GM19351 (cell line): ENCODE results near the gene ZNF546.

ENCODE experiments used
- ATAC-seq: cut with Tn5 transposase; IDR thresholded peaks from one replicate; pipeline ENCODE4 v1.9.1; 2021; ENCODE audit warnings: mild to moderate bottlenecking, moderate library complexity; ENCODE audit not compliant: unreplicated experiment

ZNF546 gene

GRCh38 chr19:40053491-40053890 is 56.6 kb downstream of the ZNF546 start:
- ATAC-seq, result no peak

DNA sequence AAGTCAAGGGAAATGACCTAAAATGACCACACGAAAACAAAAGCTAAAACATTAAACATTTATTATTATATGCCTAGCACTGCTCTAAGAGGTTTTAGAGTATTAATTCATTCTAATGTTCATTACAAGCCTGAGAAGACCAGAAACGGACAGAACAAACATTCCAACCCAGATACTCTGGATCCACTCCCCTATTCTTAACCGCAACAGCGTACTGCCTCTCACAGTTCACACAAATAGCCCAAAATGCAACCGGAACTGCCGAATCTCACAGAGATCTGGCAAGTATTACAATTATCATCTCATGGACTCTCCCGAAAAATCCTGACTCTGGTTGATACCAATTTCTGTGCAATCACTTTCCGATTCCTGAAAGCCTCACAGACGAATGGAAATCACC is 57.8 kb downstream of the ZNF546 start:
- no peak for ATAC-seq

GRCh38 chr19:40055049-40055448 is 58.2 kb downstream of the ZNF546 start:
- no peak for ATAC-seq

DNA sequence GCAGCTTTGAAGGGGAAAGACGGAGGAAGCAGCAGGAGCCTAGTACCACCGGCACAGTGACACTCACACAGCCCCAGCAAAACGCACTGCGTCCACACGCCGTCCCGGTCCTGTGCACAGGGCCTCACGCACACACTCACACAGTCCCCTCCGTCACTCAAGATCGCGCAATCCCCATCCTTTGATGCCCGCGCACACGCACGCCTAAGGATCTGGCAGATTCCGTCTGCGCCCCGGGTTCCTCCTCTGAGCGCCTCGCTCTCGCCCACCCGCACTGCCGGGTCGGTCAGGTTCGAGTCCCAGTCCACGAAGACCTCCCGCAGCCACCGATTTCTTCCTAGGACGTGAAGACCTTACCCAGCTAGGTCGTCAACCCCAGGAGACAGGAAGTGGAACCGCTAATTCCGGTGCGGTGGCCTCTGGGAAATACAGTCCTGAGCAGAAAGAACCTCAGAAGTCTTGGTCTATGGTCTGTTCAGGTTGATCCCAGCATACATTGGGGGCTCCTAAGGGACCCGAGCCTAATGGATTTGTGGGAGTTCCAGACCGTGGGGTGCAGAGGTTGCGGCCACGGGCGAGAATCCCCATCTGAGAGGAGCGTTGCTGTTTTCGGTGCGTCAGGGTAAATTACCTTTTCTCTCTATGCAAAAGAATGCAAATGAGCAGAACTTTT is 59.1 kb downstream of the ZNF546 start, which contains the start of gene ZNF780B:
Gene ZNF780B, minus strand, starts transcription at position 400 of the 673 bp plus-strand sequence. CDS start 5,899 bp downstream, outside the sequence.
- ATAC-seq, result peak; percentile 69

- ATAC-seq, result no peak
Observed at GRCh38 chr19:40056505-40056904, 59.6 kb downstream of the ZNF546 start.

DNA sequence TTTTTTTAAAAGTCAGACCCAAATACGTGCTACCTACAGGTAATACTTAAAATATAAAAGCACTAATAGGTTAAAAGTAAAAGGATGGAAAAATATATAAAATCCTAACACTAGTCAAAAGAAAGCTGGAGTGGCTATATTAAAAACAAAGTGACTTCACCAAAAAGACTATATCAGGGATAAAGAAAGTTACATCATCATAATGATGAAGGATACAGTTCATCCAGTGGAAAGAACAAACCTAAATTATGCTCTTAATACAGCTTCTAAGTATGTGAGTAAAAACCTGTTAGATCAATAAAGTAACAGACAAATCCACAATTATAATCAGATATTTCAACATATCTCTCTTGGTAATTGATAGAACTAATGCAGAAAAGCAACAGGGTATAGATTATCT is 60.3 kb downstream of the ZNF546 start:
- ATAC-seq, result no peak

DNA sequence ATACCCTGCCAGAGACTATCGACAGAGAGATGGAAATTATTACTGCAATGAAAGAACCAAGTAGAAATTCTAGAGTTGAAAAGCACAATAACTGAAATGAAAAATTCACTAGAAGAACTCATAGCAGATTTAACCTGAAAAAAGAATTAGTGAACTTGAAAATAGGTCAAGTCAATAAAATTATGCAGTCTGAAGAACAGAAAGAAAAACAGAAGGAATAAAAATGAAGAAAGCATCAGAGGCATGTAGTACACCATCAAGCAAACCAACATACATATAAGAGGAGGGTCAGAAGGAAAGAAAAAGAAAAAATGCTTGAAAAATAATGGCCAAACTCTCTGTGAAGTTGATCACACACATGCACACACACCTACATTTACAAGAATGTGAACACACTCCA is 62.8 kb downstream of the ZNF546 start:
- no peak for ATAC-seq

- ATAC-seq, result no peak
Observed at GRCh38 chr19:40070058-40070457, 73.2 kb downstream of the ZNF546 start.
